H1 (cell line): Measurements from ENCODE around the gene KCNA5. TPM values are rescaled to one million over a fixed set of nuclear protein-coding genes. Genes with fewer than 3 reads are reported as not detected.

Experiments
- CTCF ChIA-PET: fragments of 300-600 bp; sonication (Branson Sonifier 250); formaldehyde crosslinking; loops from one replicate; lab custom pipeline; 2021; ENCODE audit not compliant: partially characterized antibody; lab: Charles Lee
- POLR2A ChIA-PET: fragments of 300-600 bp; sonication (Branson Sonifier 250); formaldehyde crosslinking; loops from one replicate; lab custom pipeline; 2021; ENCODE audit warnings: inconsistent platforms; ENCODE audit not compliant: partially characterized antibody; lab: Charles Lee
- DNase-seq, 2 experiments: peaks; one replicate each; pipeline versions ENCODE4 v3.0.0 to v3.0.0-alpha.2; 2010 to 2022; ENCODE audit warnings: low spot score in 2 of 2, low read depth in 1 of 2, mixed read lengths in 1 of 2
- FAIRE-seq: peaks from 2 replicates; lab custom pipeline; 2011; peaks lifted over from hg19 to GRCh38; lab: Jason Lieb, UNC
- H2AFZ ChIP-seq: 2 replicates; pipeline ENCODE4 v1.8.1; 2012; ENCODE audit warnings: low read length, inconsistent platforms
- H2AK5ac ChIP-seq: 2 replicates; pipeline ENCODE4 v1.6.1; 2013; ENCODE audit warnings: low read depth, low read length
- H2BK120ac ChIP-seq: replicated peaks from 2 replicates; pipeline ENCODE3; 2013; ENCODE audit warnings: low read depth, low read length, inconsistent platforms
- H2BK12ac ChIP-seq: 2 replicates; pipeline ENCODE4 v1.6.1; 2013; ENCODE audit warnings: low read depth, low read length
- H2BK15ac ChIP-seq: 2 replicates; pipeline ENCODE4 v1.6.1; 2013; ENCODE audit warnings: low read length
- H2BK20ac ChIP-seq: 2 replicates; pipeline ENCODE4 v1.6.1; 2013; ENCODE audit warnings: low read length
- H2BK5ac ChIP-seq: 2 replicates; pipeline ENCODE4 v1.6.1; 2013; ENCODE audit warnings: low read depth, low read length
- H3K14ac ChIP-seq: 2 replicates; pipeline ENCODE4 v1.6.1; 2013; ENCODE audit warnings: inconsistent platforms; ENCODE audit not compliant: insufficient read length
- H3K18ac ChIP-seq: 2 replicates; pipeline ENCODE4 v1.6.1; 2013; ENCODE audit warnings: low read length; ENCODE audit errors: extremely low read depth
- H3K23ac ChIP-seq: 2 replicates; pipeline ENCODE4 v1.6.1; 2013; ENCODE audit warnings: inconsistent platforms; ENCODE audit not compliant: insufficient read length
- H3K23me2 ChIP-seq: 2 replicates; pipeline ENCODE4 v1.6.1; 2013; ENCODE audit warnings: low read depth, low read length
- H3K27ac ChIP-seq: 2 replicates; pipeline ENCODE4 v1.6.1; 2011; ENCODE audit warnings: low read depth, low read length, inconsistent platforms
- H3K27me3 ChIP-seq, 4 experiments: replicated peaks in 1 of 4; 1 replicate in 1 of 4; 2 replicates in 3 of 4; pipeline versions ENCODE4 v1.6.1 to v1.8.1; 2011 to 2013; ENCODE audit warnings: low read length in 3 of 4, mild to moderate bottlenecking in 3 of 4, inconsistent platforms in 2 of 4, mixed read lengths in 2 of 4, moderate library complexity in 1 of 4; ENCODE audit not compliant: control insufficient read depth in 3 of 4, insufficient read depth in 3 of 4; ENCODE audit errors: extremely low read depth in 1 of 4
- H3K36me3 ChIP-seq, 4 experiments: 2 replicates each; pipeline versions ENCODE4 v1.6.1 to v1.8.1; 2011 to 2013; ENCODE audit warnings: mild to moderate bottlenecking in 4 of 4, low read length in 3 of 4, moderate library complexity in 2 of 4, control low read depth in 1 of 4, inconsistent platforms in 1 of 4; ENCODE audit not compliant: insufficient read depth in 4 of 4, control insufficient read depth in 2 of 4
- H3K4ac ChIP-seq: replicated peaks from 2 replicates; pipeline ENCODE3; 2013; ENCODE audit warnings: low read length, low read depth, mixed read lengths, inconsistent platforms; ENCODE audit not compliant: insufficient read length
- H3K4me1 ChIP-seq, 4 experiments: replicated peaks in 1 of 4; 1 replicate in 1 of 4; 2 replicates in 3 of 4; pipeline versions ENCODE4 v1.6.1 to v1.8.1; 2011 to 2013; ENCODE audit warnings: low read length in 3 of 4, inconsistent platforms in 2 of 4, mixed read lengths in 1 of 4; ENCODE audit not compliant: insufficient read depth in 4 of 4, control insufficient read depth in 3 of 4
- H3K4me2 ChIP-seq, 2 experiments: 2 replicates each; pipeline versions ENCODE4 v1.6.1 to v1.8.1; 2011 to 2013; ENCODE audit warnings: low read depth in 2 of 2, low read length in 2 of 2, control low read depth in 1 of 2, inconsistent platforms in 1 of 2, mild to moderate bottlenecking in 1 of 2; ENCODE audit not compliant: insufficient read depth in 1 of 2
- H3K4me3 ChIP-seq, 4 experiments: fragments of 200-600, 300-600 bp in 1 of 4; sonication (generic), shearing (Covaris generic), sonication (Bioruptor Twin) in 1 of 4; 2 replicates each; pipeline versions ENCODE4 v1.5.1 to v1.8.1; 2011 to 2016; ENCODE audit warnings: low read length in 4 of 4, low read depth in 3 of 4, control low read depth in 2 of 4, inconsistent platforms in 2 of 4, mild to moderate bottlenecking in 2 of 4, mixed read lengths in 1 of 4, moderate library complexity in 1 of 4; ENCODE audit not compliant: insufficient read depth in 2 of 4; ENCODE audit errors: extremely low read depth in 1 of 4
- H3K56ac ChIP-seq: replicated peaks from 2 replicates; pipeline ENCODE3; 2013; ENCODE audit warnings: low read depth, mild to moderate bottlenecking, mixed read lengths, low read length, inconsistent platforms; ENCODE audit not compliant: insufficient read length
- H3K79me1 ChIP-seq: 2 replicates; pipeline ENCODE4 v1.6.1; 2013; ENCODE audit warnings: low read depth, low read length, control low read depth
- H3K79me2 ChIP-seq, 2 experiments: 2 replicates each; pipeline versions ENCODE4 v1.6.1 to v1.8.1; 2012 to 2013; ENCODE audit warnings: low read length in 2 of 2, mild to moderate bottlenecking in 2 of 2, inconsistent platforms in 1 of 2; ENCODE audit not compliant: insufficient read depth in 2 of 2, control insufficient read depth in 1 of 2
- H3K9ac ChIP-seq, 4 experiments: replicated peaks in 1 of 4; 1 replicate in 1 of 4; 2 replicates in 3 of 4; pipeline versions ENCODE4 v1.6.1 to v1.8.1; 2011 to 2013; ENCODE audit warnings: low read depth in 3 of 4, low read length in 3 of 4, control low read depth in 2 of 4, mild to moderate bottlenecking in 2 of 4, moderate library complexity in 2 of 4, inconsistent platforms in 1 of 4; ENCODE audit errors: extremely low read depth in 1 of 4
- H3K9me3 ChIP-seq, 2 experiments: 2 replicates each; pipeline versions ENCODE4 v1.6.1 to v1.8.1; 2012 to 2013; ENCODE audit warnings: mild to moderate bottlenecking in 2 of 2, moderate library complexity in 2 of 2, control low read depth in 1 of 2, inconsistent platforms in 1 of 2, low read depth in 1 of 2, low read length in 1 of 2, mixed read lengths in 1 of 2; ENCODE audit not compliant: insufficient read depth in 2 of 2
- H4K20me1 ChIP-seq, 2 experiments: replicated peaks in 1 of 2; 2 replicates each; pipeline versions ENCODE3 to v1.8.1; 2011 to 2013; ENCODE audit warnings: inconsistent platforms in 2 of 2, low read length in 2 of 2, mild to moderate bottlenecking in 1 of 2; ENCODE audit not compliant: insufficient read depth in 2 of 2, control insufficient read depth in 1 of 2
- H4K5ac ChIP-seq: 2 replicates; pipeline ENCODE4 v1.6.1; 2013; ENCODE audit warnings: low read length, low read depth, mixed read lengths, inconsistent platforms; ENCODE audit not compliant: insufficient read length
- H4K8ac ChIP-seq: 2 replicates; pipeline ENCODE4 v1.8.0; 2013; ENCODE audit warnings: mild to moderate bottlenecking, moderate library complexity, low read length, inconsistent platforms; ENCODE audit not compliant: insufficient read depth; ENCODE audit errors: extremely low read depth
- H4K91ac ChIP-seq: replicated peaks from 2 replicates; pipeline ENCODE3; 2013; ENCODE audit warnings: low read length, mixed read lengths, inconsistent platforms; ENCODE audit not compliant: insufficient read length
- JUND ChIP-seq: IDR thresholded peaks from 2 replicates; pipeline ENCODE4 v1.6.1; 2011; ENCODE audit warnings: mild to moderate bottlenecking, improper control_type of control experiment, low read length
- RAD21 ChIP-seq, 2 experiments: IDR thresholded peaks in 1 of 2; conservative IDR thresholded peaks in 1 of 2; 2 replicates each; pipeline ENCODE4 v1.6.1; 2011; ENCODE audit warnings: low read depth in 2 of 2, low read length in 2 of 2, improper control_type of control experiment in 1 of 2, inconsistent platforms in 1 of 2, mild to moderate bottlenecking in 1 of 2, moderate library complexity in 1 of 2
- SIN3A ChIP-seq, 2 experiments: IDR thresholded peaks in 1 of 2; conservative IDR thresholded peaks in 1 of 2; 2 replicates each; pipeline ENCODE4 v1.6.1; 2011 to 2012; ENCODE audit warnings: low read length in 2 of 2, improper control_type of control experiment in 1 of 2, low read depth in 1 of 2, mild to moderate bottlenecking in 1 of 2
- SP4 ChIP-seq: IDR thresholded peaks from 2 replicates; pipeline ENCODE4 v1.6.1; 2012; ENCODE audit warnings: low read length, inconsistent platforms
- TAF1 ChIP-seq: IDR thresholded peaks from 2 replicates; pipeline ENCODE4 v1.6.1; 2011; ENCODE audit warnings: mild to moderate bottlenecking, low read depth, low read length
- TAF7 ChIP-seq: optimal IDR thresholded peaks from 2 replicates; pipeline ENCODE3; 2011; ENCODE audit warnings: low read depth, mild to moderate bottlenecking, inconsistent platforms, low read length, moderate library complexity, borderline replicate concordance
- WGBS, 2 experiments: shearing (Covaris generic) in 1 of 2; methylation state at CpG; one replicate each; pipeline versions ENCODE4 v1.1.6 to v1.1.7; 2013 to 2015; ENCODE audit warnings: low lambda C conversion rate in 2 of 2, mixed read lengths in 2 of 2, inconsistent platforms in 1 of 2, low coverage in 1 of 2, missing lambda C conversion rate in 1 of 2; ENCODE audit not compliant: insufficient replicate concordance in 2 of 2, insufficient coverage in 1 of 2, insufficient read length in 1 of 2; ENCODE audit errors: extremely low coverage in 1 of 2, missing lambda C conversion rate in 1 of 2; 5-methylcytosine and 5-hydroxymethylcytosine counted together
- polyA plus RNA-seq, 7 experiments: library from polyadenylated mRNA; depleted of rRNA in 3 of 7; stranded (reverse) in 5 of 7; unstranded in 2 of 7; fragments of >200 nt in 5 of 7; fragments of 200-250 nt in 2 of 7; gene quantifications; 1 replicate in 5 of 7; 2 replicates in 1 of 7; 4 replicates in 1 of 7; pipeline versions ENCODE4 v1.2.1 to v1.2.3, GENCODE V29; 2011 to 2013; ENCODE audit warnings: missing spikeins in 2 of 7, mixed read lengths in 2 of 7
- total RNA-seq: library from RNA; stranded (reverse); fragmentation: NEBNext Ultra II Directional; extraction: Animal tissue kit (Norgen Biotek cat#: 25700); gene quantifications from 2 replicates; pipeline ENCODE4 v1.2.1, GENCODE V29; 2021
- TF ChIP-seq, protein P1 (sequence below), 3 experiments: IDR thresholded peaks; 1 replicate in 2 of 3; 2 replicates in 1 of 3; pipeline versions ENCODE4 v1.5.1 to v1.6.1; 2011; ENCODE audit warnings: low read length in 3 of 3, mild to moderate bottlenecking in 3 of 3, inconsistent platforms in 2 of 3, low read depth in 1 of 3, moderate library complexity in 1 of 3; ENCODE audit not compliant: insufficient read depth in 1 of 3; ENCODE audit errors: control extremely low read depth in 1 of 3

The KCNA5 gene
- total and polyA plus RNA-seq, 2 of the 8 experiments (the other 6 are each of a cell fraction or from before 2014, with no cell fraction given): 0.20 to 0.29 TPM

DNA sequence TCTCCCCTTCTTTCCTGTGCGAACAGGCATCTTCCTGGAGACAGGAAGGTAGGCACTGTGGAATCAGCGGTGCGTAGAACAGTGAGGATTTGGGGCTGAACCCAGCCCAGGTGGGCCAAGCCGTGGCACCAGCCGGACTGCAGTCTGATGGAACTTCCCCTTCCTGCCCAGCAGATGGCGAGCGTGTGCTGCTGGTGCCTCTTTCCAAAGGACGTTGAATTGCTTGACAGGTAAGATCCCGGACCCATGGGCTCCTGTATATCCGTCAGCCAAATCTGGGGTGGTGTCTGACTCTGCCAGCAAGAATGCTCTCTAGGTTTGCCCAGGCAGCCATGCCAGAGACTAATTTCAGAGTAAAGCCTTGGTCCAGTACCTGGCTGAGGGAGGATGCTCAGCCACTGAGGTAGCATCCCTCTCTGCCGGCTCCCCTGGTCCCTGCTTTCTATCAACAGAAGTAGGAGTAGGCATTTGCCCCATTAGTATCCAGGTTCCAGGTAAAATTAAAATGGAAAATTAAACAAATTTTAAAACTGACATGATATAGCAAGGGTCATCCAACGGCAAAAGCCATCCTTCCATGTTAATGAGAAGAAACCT is 21.1 kb upstream of the KCNA5 start:
- Histone ChIP-seq H3K27me3 (no peaks in the 10 kb centered on the region; a peak in 1 of 7 replicates), H3K36me3 (no peaks in the 10 kb centered on the region), H3K4me2 (no peak overlapping the region), H3K56ac (no peak overlapping the region), H2BK12ac (0 out of 2 replicates have a peak overlapping the region, but pooled peaks have one; percentile 19), H2AK5ac (no peak overlapping the region), H3K9me3 (no peaks in the 10 kb centered on the region), H3K79me2 (no peaks in the 10 kb centered on the region), H3K23me2 (no peaks in the 10 kb centered on the region; the same call in 1 of the 2 replicates), H3K4me1 (peaks cover 0 to 6% (median 2%) of the 10 kb centered on the region in 4 experiments; a peak in 4 of 7 replicates), H4K5ac (no peak overlapping the region), H3K23ac (no peak overlapping the region), H3K4me3 (no peak overlapping the region), H3K14ac (no peak overlapping the region), H3K9ac (no peak overlapping the region), H3K4ac (no peak overlapping the region), H2BK20ac (peak overlapping the region; percentile 41; the same call in 1 of the 2 replicates), H4K91ac (no peak overlapping the region), H3K18ac (no peak overlapping the region), H2AFZ (0 out of 2 replicates have a peak overlapping the region, but pooled peaks have one; percentile 4), H2BK15ac (no peak overlapping the region), H3K27ac (no peak overlapping the region), H2BK5ac (no peak overlapping the region), H3K79me1 (no peaks in the 10 kb centered on the region), H4K20me1 (no peaks in the 10 kb centered on the region), H2BK120ac (no peak overlapping the region), H4K8ac (no peak overlapping the region)
- ChIA-PET POLR2A (interaction anchor here (0.8 kb wide), 1 partner anchor 40 kb away, joined by 3 read pairs; no protein-coding TSS in a partner anchor), CTCF (interaction anchor here (0.7 to 11.1 kb wide), 35 partner anchors 8 to 722 kb away, joined by 3 to 167 read pairs (median 4); partner anchors contain the start of gene KCNA5)
- 34% methylated on average over 12 of the region's 12 CpGs; no CpG with 5 or more reads in 1 of the 2 experiments for WGBS, 2 experiments
- DNase-seq: peak; percentile 57 to 69
- FAIRE-seq: peak; percentile 81
- TF ChIP-seq, protein P1, sequence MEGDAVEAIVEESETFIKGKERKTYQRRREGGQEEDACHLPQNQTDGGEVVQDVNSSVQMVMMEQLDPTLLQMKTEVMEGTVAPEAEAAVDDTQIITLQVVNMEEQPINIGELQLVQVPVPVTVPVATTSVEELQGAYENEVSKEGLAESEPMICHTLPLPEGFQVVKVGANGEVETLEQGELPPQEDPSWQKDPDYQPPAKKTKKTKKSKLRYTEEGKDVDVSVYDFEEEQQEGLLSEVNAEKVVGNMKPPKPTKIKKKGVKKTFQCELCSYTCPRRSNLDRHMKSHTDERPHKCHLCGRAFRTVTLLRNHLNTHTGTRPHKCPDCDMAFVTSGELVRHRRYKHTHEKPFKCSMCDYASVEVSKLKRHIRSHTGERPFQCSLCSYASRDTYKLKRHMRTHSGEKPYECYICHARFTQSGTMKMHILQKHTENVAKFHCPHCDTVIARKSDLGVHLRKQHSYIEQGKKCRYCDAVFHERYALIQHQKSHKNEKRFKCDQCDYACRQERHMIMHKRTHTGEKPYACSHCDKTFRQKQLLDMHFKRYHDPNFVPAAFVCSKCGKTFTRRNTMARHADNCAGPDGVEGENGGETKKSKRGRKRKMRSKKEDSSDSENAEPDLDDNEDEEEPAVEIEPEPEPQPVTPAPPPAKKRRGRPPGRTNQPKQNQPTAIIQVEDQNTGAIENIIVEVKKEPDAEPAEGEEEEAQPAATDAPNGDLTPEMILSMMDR (IDR thresholded peaks at IDR 0.05; ENCODE audit: control extremely low read depth in 1 of 3, insufficient read depth in 1 of 3, low read depth in 1 of 3, low read length in 3 of 3): peak; percentile 91 to 98 (median 97)
- TF ChIP-seq RAD21 (IDR thresholded peaks at IDR 0.05 in 1 of 2, conservative IDR thresholded peaks at IDR 0.05 in 1 of 2; ENCODE audit: low read depth in 2 of 2, low read length in 2 of 2) (peak; percentile 96 to 98), JUND (no peak), TAF7 (no peak), SP4 (no peak), TAF1 (no peak), SIN3A (conservative IDR thresholded peaks at IDR 0.05 in 1 of 2, IDR thresholded peaks at IDR 0.05 in 1 of 2; ENCODE audit: low read depth in 1 of 2, low read length in 2 of 2) (0 out of 4 replicates have a peak, but pooled peaks of 1 of the 2 experiments have one; percentile 36)
